CD8-positive, alpha-beta memory T cell (primary cell): ENCODE measurements around the gene TMEM164. TPM values are rescaled to one million over a fixed set of nuclear protein-coding genes. Genes with fewer than 3 reads are reported as not detected.
A peak's percentile ranks its signal among the peaks of the same experiment; 100 is the strongest.

Experiments used
- CTCF ChIA-PET: fragments of 350-600 bp; sonication (Branson Sonifier 250); formaldehyde crosslinking; loops from one replicate; lab custom pipeline; 2021; ENCODE audit warnings: antibody characterized with exemption; lab: Charles Lee
- POLR2A ChIA-PET: fragments of 350-600 bp; sonication (Branson Sonifier 250); formaldehyde crosslinking; loops from one replicate; lab custom pipeline; 2021; ENCODE audit warnings: antibody characterized with exemption; lab: Charles Lee
- DNase-seq, 5 donors: peaks; one replicate each; pipeline versions ENCODE4 v3.0.0 to v3.0.0-alpha.2; 2020 to 2022; ENCODE audit warnings: mixed read lengths in 1 of 5
- H3K27ac ChIP-seq: one replicate; pipeline ENCODE4 v1.7.0; 2013; ENCODE audit warnings: low read depth, mild to moderate bottlenecking, low read length, moderate library complexity
- H3K27me3 ChIP-seq: 2 replicates; pipeline ENCODE4 v1.7.0; 2013; ENCODE audit warnings: low read length, mild to moderate bottlenecking; ENCODE audit not compliant: insufficient read depth, poor library complexity, severe bottlenecking
- H3K36me3 ChIP-seq: 2 replicates; pipeline ENCODE4 v1.7.0; 2013; ENCODE audit warnings: mild to moderate bottlenecking, low read length, moderate library complexity; ENCODE audit not compliant: insufficient read depth
- H3K4me1 ChIP-seq: 2 replicates; pipeline ENCODE4 v1.7.0; 2013; ENCODE audit warnings: mild to moderate bottlenecking, low read length, moderate library complexity; ENCODE audit not compliant: insufficient read depth
- H3K4me3 ChIP-seq: 2 replicates; pipeline ENCODE4 v1.7.0; 2013; ENCODE audit warnings: mild to moderate bottlenecking, low read length
- H3K9me3 ChIP-seq: 2 replicates; pipeline ENCODE4 v1.7.0; 2013; ENCODE audit warnings: mild to moderate bottlenecking, low read length
- H3K27ac Mint-ChIP-seq, 8 donors: one replicate each; pipeline ENCODE4 v1.8.0; 2020 to 2021; ENCODE audit warnings: mixed read lengths in 8 of 8, mild to moderate bottlenecking in 6 of 8, inconsistent platforms in 3 of 8, moderate library complexity in 3 of 8
- H3K27me3 Mint-ChIP-seq, 2 donors: one replicate each; pipeline ENCODE4 v1.8.0; 2020 to 2021; ENCODE audit warnings: mixed read lengths in 2 of 2, mild to moderate bottlenecking in 1 of 2, moderate library complexity in 1 of 2
- H3K36me3 Mint-ChIP-seq, 3 donors: one replicate each; pipeline ENCODE4 v1.8.0; 2020 to 2021; ENCODE audit warnings: mixed read lengths in 3 of 3, inconsistent platforms in 1 of 3, mild to moderate bottlenecking in 1 of 3
- H3K4me1 Mint-ChIP-seq, 3 donors: one replicate each; pipeline ENCODE4 v1.8.0; 2020 to 2021; ENCODE audit warnings: mixed read lengths in 3 of 3, inconsistent platforms in 1 of 3, mild to moderate bottlenecking in 1 of 3
- H3K4me3 Mint-ChIP-seq, 7 donors: one replicate each; pipeline ENCODE4 v1.8.0; 2020 to 2021; ENCODE audit warnings: mixed read lengths in 7 of 7, mild to moderate bottlenecking in 6 of 7, moderate library complexity in 4 of 7, inconsistent platforms in 2 of 7
- H3K9me3 Mint-ChIP-seq, 5 donors: one replicate each; pipeline ENCODE4 v1.8.0; 2020 to 2022; ENCODE audit warnings: mixed read lengths in 5 of 5, mild to moderate bottlenecking in 3 of 5, moderate library complexity in 2 of 5, inconsistent platforms in 1 of 5
- polyA plus RNA-seq: library from polyadenylated mRNA; unstranded; fragments of 300-500 nt; fragmentation: Illumina TruSeq; gene quantifications from one replicate; pipeline ENCODE4 v1.2.3, GENCODE V29; 2021
- total RNA-seq, 2 experiments: library from RNA; stranded (reverse); gene quantifications; one replicate each; pipeline ENCODE4 v1.2.3, GENCODE V29; 2021

The TMEM164 gene
- total and polyA plus RNA-seq, 3 experiments from 2014 or later = 3.2 to 13.2 (median 11.6) TPM

DNA sequence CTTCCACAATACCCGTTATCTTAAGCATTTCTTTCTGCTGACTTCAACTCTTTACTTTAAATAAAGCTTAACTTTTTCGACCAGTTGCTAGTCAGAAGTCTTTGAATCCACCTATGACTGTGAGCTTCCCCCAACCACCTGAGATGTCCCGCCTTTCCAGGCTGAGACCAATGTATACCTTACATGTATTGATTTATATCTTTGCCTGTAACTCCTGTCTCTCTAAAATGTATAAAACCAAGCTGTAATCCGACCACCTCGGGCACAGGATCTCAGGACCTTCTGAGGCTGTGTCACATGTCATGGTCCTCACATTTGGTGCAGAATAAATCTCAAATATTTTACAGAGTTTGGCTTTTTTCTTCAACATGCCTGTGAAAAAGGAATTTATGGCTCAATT lies 2.9 kb upstream of the TMEM164 start:
- H3K36me3 Mint-ChIP-seq = peaks cover 0 to 4% (median 0%) of the 10 kb centered on the region in 3 donors
- Histone ChIP-seq H3K27me3 (no peaks in the 10 kb centered on the region), H3K4me3 (no peak overlapping the region), H3K4me1 (peaks cover 6% of the 10 kb centered on the region), H3K9me3 (no peaks in the 10 kb centered on the region), H3K36me3 (no peaks in the 10 kb centered on the region), H3K27ac (no peak overlapping the region)
- peak overlapping the region in 1 of 7 donors; percentile 61 for H3K4me3 Mint-ChIP-seq
- H3K9me3 Mint-ChIP-seq = no peaks in the 10 kb centered on the region
- ChIA-PET CTCF (no interaction called here), POLR2A (no interaction called here)
- peaks cover 0 to 5% of the 10 kb centered on the region in 2 donors for H3K27me3 Mint-ChIP-seq
- no peak for DNase-seq
- peak overlapping the region in 2 of 8 donors; percentile 15 to 90 for H3K27ac Mint-ChIP-seq
- peaks cover 19 to 22% (median 21%) of the 10 kb centered on the region in 3 donors for H3K4me1 Mint-ChIP-seq

DNA sequence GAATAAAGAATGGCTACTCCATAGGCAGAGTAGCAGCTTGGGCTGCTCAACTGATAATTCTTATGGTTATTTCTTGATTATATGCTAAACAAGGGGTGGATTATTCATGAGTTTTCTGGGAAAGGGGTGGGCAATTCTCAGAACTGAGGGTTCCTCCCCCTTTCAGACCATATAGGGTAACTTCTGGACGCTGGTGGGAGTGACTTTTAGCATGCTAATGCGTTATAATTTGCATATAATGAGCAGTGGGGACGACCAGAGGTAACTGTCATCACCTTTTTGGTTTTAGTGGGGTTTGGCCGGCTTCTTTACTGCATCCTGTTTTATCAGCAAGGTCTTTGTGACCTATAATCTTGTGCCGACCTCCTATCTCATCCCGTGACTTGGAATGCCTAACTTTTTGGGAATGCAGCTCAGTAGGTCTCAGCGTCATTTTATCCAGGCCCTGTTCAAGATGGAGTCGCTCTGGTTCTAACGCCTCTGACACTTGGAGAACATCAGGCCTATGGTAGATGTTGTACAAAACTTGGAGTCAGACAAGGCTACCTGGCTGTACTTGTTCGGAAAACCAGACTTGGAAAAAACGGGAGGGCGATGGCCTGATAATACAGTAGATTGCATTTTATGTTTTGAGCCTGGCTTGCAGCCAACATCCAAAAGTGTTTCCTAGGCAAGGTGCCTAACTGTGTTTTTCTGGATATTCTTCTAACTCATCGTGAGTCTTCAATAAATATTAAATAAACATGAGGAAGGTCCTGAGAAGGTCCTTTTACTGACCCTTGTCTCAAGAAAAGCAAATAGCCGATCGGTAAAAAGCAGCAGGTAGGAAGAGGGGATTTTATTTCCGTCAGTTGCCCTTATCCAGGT lies 1.8 kb upstream of the TMEM164 start:
- POLR2A ChIA-PET = no interaction called here
- peaks cover 6% of the 10 kb centered on the region for H3K4me1 ChIP-seq
- H3K27ac ChIP-seq = peak overlapping the region; percentile 64
- H3K36me3 ChIP-seq = no peaks in the 10 kb centered on the region
- H3K27me3 Mint-ChIP-seq = peaks cover 0 to 6% of the 10 kb centered on the region in 2 donors
- H3K4me3 ChIP-seq = no peak overlapping the region
- H3K4me1 Mint-ChIP-seq = peaks cover 23 to 31% (median 28%) of the 10 kb centered on the region in 3 donors
- H3K36me3 Mint-ChIP-seq = peaks cover 0 to 6% (median 2%) of the 10 kb centered on the region in 3 donors
- H3K27me3 ChIP-seq = no peaks in the 10 kb centered on the region
- no peak for DNase-seq
- CTCF ChIA-PET = interaction anchor here (0.6 to 2.1 kb wide), 2 partner anchors 11 to 149 kb away, joined by 3 to 6 read pairs; no protein-coding TSS in a partner anchor
- peak overlapping the region in 2 of 8 donors; percentile 77 to 79 for H3K27ac Mint-ChIP-seq
- no peaks in the 10 kb centered on the region for H3K9me3 ChIP-seq
- peak overlapping the region in 4 of 7 donors; percentile 26 to 90 (median 68) for H3K4me3 Mint-ChIP-seq
- H3K9me3 Mint-ChIP-seq = no peaks in the 10 kb centered on the region

DNA sequence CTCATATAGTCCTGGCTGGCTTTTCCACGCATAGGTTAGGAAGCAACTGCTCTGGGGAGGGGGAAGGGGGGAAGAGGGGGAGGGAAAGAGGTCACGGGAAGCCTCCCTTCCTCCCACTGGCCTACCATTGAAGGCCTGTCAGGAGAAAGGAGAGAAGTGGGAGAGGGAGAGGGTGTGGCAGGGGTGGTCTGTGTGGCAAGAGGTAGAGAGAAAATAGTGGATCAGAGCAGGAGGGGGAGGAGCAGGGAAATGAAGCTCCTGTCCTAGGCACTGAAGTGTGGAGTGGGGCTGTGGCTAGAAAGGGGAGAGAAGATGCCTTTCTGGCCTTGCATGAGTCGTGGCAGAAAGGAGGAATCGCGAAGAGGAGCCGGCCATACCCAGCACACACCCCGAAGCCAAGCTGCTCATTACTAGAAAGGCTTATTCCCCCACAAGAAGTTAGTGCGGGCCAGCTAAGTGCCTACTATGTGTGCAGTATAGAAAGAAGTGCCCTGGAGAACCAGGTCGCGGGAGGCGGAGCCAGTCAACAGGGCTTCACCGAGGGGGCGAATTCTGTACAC lies 1.1 kb upstream of the TMEM164 start:
- ChIA-PET CTCF (interaction anchor here (0.6 to 2.1 kb wide), 2 partner anchors 11 to 149 kb away, joined by 3 to 6 read pairs; no protein-coding TSS in a partner anchor), POLR2A (interaction anchor here (0.6 to 0.7 kb wide), 5 partner anchors 11 to 1683 kb away, joined by 3 to 6 read pairs (median 3); no protein-coding TSS in a partner anchor)
- Histone ChIP-seq H3K27me3 (no peaks in the 10 kb centered on the region), H3K9me3 (no peaks in the 10 kb centered on the region), H3K27ac (peak overlapping the region; percentile 64), H3K4me3 (peak overlapping the region; percentile 41), H3K4me1 (peaks cover 6% of the 10 kb centered on the region), H3K36me3 (no peaks in the 10 kb centered on the region)
- Mint-ChIP-seq H3K27ac (peak overlapping the region; percentile 73 to 95 (median 90)), H3K36me3 (peaks cover 0 to 6% (median 2%) of the 10 kb centered on the region in 3 donors), H3K9me3 (no peaks in the 10 kb centered on the region), H3K4me3 (peak overlapping the region; percentile 87 to 95 (median 91)), H3K27me3 (peaks cover 0 to 6% of the 10 kb centered on the region in 2 donors), H3K4me1 (peaks cover 31 to 38% (median 34%) of the 10 kb centered on the region in 3 donors)
- DNase-seq = no peak

- H3K36me3 ChIP-seq = no peaks in the 10 kb centered on the region
- no peaks in the 10 kb centered on the region for H3K9me3 ChIP-seq
- peak overlapping the region; percentile 64 for H3K27ac ChIP-seq
- Mint-ChIP-seq H3K36me3 (peaks cover 0 to 6% (median 2%) of the 10 kb centered on the region in 3 donors), H3K27ac (peak overlapping the region in 7 of 8 donors; percentile 55 to 95 (median 80)), H3K4me3 (peak overlapping the region; percentile 86 to 96 (median 87)), H3K4me1 (peaks cover 39 to 54% (median 46%) of the 10 kb centered on the region in 3 donors), H3K9me3 (no peaks in the 10 kb centered on the region), H3K27me3 (peaks cover 0 to 10% of the 10 kb centered on the region in 2 donors)
- H3K27me3 ChIP-seq = no peaks in the 10 kb centered on the region
- peak in 3 of 5 donors; percentile 2 to 37 (median 6) for DNase-seq
- H3K4me3 ChIP-seq = peak overlapping the region; percentile 39
- ChIA-PET POLR2A (no interaction called here), CTCF (interaction anchor here (1.1 to 2.1 kb wide), 2 partner anchors 13 to 405 kb away, joined by 3 to 6 read pairs; no protein-coding TSS in a partner anchor)
- H3K4me1 ChIP-seq = peaks cover 6% of the 10 kb centered on the region
Observed at GRCh38 chrX:110003167-110004156, 548 bp downstream of the TMEM164 start.

DNA sequence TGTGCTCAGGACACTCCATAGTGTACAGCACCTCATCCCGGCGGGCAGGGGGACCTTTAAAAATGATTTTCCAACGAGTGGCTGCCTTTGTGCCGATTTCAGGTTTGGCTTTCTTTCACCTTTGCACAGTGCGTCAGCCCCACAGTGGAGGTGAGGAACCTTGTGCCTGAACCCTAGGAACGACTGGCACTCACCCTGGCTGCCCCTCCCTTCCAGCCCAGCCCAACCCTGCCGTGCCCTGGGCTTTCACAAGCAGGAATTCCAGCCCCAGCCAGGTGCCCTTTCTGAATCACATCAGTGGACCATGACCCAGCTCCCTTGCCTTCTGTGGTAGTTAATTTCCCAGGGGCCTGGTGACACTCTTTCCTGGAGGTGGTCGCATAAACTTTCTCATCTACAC lies 1.3 kb downstream of the TMEM164 start:
- no peak for DNase-seq
- Mint-ChIP-seq H3K36me3 (peaks cover 0 to 10% (median 3%) of the 10 kb centered on the region in 3 donors), H3K27me3 (peaks cover 0 to 12% of the 10 kb centered on the region in 2 donors), H3K4me3 (peak overlapping the region; percentile 86 to 96 (median 87)), H3K27ac (peak overlapping the region in 7 of 8 donors; percentile 3 to 90 (median 74)), H3K9me3 (no peaks in the 10 kb centered on the region), H3K4me1 (peaks cover 42 to 54% (median 46%) of the 10 kb centered on the region in 3 donors)
- Histone ChIP-seq H3K4me3 (no peak overlapping the region), H3K9me3 (no peaks in the 10 kb centered on the region), H3K27ac (no peak overlapping the region), H3K36me3 (no peaks in the 10 kb centered on the region), H3K27me3 (no peaks in the 10 kb centered on the region), H3K4me1 (peaks cover 6% of the 10 kb centered on the region)
- ChIA-PET CTCF (interaction anchor here (1.0 kb wide), 1 partner anchor 139 kb away, joined by 3 read pairs; no protein-coding TSS in a partner anchor), POLR2A (no interaction called here)

DNA sequence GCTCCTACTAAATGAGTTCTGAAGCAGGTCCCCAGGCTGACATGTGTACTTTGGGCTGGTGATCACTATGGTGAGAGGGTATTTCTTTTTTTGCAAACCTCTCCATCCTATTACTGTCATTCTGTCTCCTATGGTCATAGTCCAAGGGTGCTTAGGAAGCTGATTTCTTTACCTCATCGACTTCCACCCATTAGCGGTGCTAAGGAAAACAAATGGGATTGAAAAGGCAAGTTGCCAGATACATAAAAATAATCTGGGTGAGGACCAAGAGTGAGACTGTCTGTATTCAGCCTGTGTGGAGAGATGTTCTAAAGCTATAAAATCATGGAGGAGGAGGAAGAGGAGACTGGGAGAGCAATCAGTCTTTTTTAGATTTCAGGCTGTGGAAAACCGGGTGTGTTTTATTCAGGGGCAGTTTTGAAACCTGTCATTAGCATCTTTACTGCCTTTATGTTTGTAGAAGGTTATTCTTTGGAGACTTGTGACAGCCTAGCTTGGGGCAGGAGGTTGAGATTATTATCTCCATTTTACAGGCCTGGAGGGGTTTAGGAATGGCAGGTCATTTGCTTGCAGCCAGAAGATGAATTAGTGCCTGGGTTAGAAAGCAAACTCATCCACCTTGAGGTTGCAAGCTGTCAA lies 1.9 kb downstream of the TMEM164 start:
- POLR2A ChIA-PET = no interaction called here
- CTCF ChIA-PET = interaction anchor here (1.0 kb wide), 1 partner anchor 138 kb away, joined by 3 read pairs; no protein-coding TSS in a partner anchor
- peaks cover 0 to 12% of the 10 kb centered on the region in 2 donors for H3K27me3 Mint-ChIP-seq

More for the DNA sequence above, 1.9 kb downstream of the TMEM164 start:
- Histone ChIP-seq H3K4me3 (no peak overlapping the region), H3K27me3 (no peaks in the 10 kb centered on the region), H3K27ac (no peak overlapping the region), H3K9me3 (no peaks in the 10 kb centered on the region), H3K4me1 (peaks cover 6% of the 10 kb centered on the region), H3K36me3 (no peaks in the 10 kb centered on the region)
- H3K27ac Mint-ChIP-seq = peak overlapping the region in 7 of 8 donors; percentile 3 to 86 (median 49)
- no peak for DNase-seq
- peak overlapping the region; percentile 11 to 91 (median 86) for H3K4me3 Mint-ChIP-seq
- H3K36me3 Mint-ChIP-seq = peaks cover 0 to 12% (median 3%) of the 10 kb centered on the region in 3 donors
- H3K9me3 Mint-ChIP-seq = no peaks in the 10 kb centered on the region
- peaks cover 44 to 54% (median 47%) of the 10 kb centered on the region in 3 donors for H3K4me1 Mint-ChIP-seq
